AG09319 (cell line): ENCODE measurements around the gene TUBGCP3.

ENCODE experiments used
- DNase-seq: peaks from one replicate; pipeline ENCODE4 v3.0.0-alpha.2; 2010; ENCODE audit warnings: low read depth; ENCODE audit errors: extremely low read depth
- CTCF ChIP-seq: IDR thresholded peaks from 2 replicates; pipeline ENCODE4 v1.5.1; 2011; ENCODE audit warnings: low read depth, mild to moderate bottlenecking, inconsistent platforms, low read length, moderate library complexity

TUBGCP3 gene

DNA sequence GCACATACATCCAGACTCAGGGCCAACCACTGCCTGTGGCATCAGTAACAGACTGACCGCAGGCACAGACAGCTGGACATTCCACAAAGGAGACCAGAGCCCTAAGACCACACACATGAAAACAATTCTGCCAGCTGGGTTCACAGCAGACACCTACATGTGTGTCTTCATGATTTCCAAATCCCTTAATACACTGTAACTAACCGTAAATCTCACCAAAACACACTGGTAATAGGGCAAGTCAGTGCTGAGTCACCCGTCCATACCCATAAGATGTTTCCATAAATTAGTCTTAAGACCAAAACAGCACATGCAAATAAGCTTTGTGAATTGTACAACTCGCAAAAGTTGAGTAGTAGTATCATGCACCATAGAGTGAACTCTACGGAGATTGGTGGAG is 65.4 kb downstream of the TUBGCP3 start:
- no peak for TF ChIP-seq CTCF
- DNase-seq, result no peak

DNA sequence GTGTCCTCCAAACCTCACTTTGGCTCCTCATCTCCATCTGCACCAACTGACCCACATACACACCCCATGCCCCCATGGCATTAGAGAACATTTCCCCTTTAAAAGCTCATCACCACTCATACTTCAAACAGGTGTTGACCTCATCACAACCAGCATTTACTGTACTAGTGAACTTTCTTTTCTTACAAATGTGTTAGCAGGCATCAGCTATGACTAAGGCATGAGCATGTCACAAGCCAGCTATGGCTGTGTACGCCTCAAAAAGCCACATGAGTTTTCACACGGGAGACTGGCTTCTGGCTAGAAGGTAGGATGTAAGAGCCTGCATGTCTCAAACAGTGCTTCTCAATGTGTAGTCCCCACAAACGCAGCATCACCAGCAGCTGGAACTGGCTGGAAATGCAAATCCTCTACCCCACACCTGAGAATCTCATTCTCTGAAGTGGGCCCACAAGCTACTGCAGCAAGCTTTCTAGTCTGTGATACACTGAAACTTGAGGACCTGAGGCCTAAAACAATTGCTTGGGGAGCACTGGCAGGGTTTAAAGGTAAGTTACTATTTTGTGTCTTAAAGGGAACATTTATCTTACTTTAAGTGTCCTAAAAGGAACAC is 66.8 kb downstream of the TUBGCP3 start:
- TF ChIP-seq CTCF, result no peak
- no peak for DNase-seq

- no peak for TF ChIP-seq CTCF
- no peak for DNase-seq
These were observed 68.4 kb downstream of the TUBGCP3 start for GRCh38 chr13:112519517-112520060.

- no peak for TF ChIP-seq CTCF
These were observed 71.7 kb downstream of the TUBGCP3 start for GRCh38 chr13:112516218-112516617.

DNA sequence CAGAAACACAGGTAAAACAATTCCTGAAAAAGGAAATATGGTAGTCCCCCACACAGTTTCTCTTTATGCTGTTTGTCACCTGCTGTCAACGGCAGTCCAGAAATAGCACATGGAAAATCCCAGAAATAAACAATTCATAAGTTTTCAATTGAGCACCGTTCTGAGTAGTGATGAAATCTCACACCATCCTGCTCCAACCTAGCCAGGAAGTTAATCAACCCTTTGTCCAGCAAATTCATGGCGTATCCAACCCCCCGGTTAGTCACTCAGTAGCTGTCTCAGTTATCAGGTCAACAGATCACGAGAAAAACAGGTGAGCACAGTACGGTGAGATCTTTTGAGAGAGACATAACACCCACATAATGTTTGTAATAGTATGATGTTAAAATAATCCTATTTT is 74.2 kb downstream of the TUBGCP3 start:
- DNase-seq, result no peak
- no peak for TF ChIP-seq CTCF

More at GRCh38 chr13:112516218-112516617, 71.7 kb downstream of the TUBGCP3 start:
- no peak for DNase-seq

GRCh38 chr13:112510987-112511685 is 76.8 kb downstream of the TUBGCP3 start:
- TF ChIP-seq CTCF, result no peak
- DNase-seq, result no peak
